ENCODE measurements around the gene CMAS. TPM values are rescaled to one million over a fixed set of nuclear protein-coding genes. Genes with fewer than 3 reads are reported as not detected.

Gene CMAS
- total and polyA plus RNA-seq, 2 of the 8 experiments (the other 6 are each of a cell fraction or from before 2014, with no cell fraction given) = 13.2 to 59.8 TPM

DNA sequence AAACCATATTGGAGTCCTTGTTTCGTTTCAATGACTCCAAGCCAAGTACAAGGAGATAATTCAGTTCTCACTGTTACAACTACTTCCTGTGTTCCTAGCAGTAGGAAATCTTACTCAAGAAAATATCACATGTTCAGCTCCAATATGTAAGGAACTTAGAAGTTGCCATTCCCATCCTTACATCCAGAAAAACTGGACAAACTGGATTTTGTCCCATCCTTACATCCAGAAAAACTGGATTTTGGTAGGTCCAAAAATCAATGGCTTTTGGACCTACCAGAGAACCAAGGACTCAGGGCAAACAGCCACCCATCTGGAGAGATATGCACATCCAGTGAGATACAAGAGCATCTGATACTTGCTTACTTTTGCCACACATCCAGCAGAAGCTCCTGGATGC, 23.8 kb downstream of the CMAS start:
- FAIRE-seq (no peak), DNase-seq (ENCODE audit: low read depth in 1 of 2, low spot score in 2 of 2) (no peak)
- POLR2A ChIA-PET (ENCODE audit: partially characterized antibody) = interaction anchor here (0.9 to 1.3 kb wide), 2 partner anchors 9 to 23 kb away, joined by 3 to 4 read pairs; no protein-coding TSS in a partner anchor
- Histone ChIP-seq H2BK15ac (ENCODE audit: low read length) (no peak overlapping the region), H2BK12ac (ENCODE audit: low read depth, low read length) (no peak overlapping the region), H4K8ac (ENCODE audit: extremely low read depth, insufficient read depth, low read length) (no peak overlapping the region), H2BK5ac (ENCODE audit: low read depth, low read length) (no peak overlapping the region), H3K23ac (ENCODE audit: insufficient read length) (no peak overlapping the region), H3K23me2 (ENCODE audit: low read depth, low read length) (no peaks in the 10 kb centered on the region), H3K18ac (ENCODE audit: extremely low read depth, low read length) (no peak overlapping the region), H3K4me1 (replicated peaks in 1 of 4; ENCODE audit: control insufficient read depth in 3 of 4, insufficient read depth in 4 of 4, low read length in 3 of 4) (no peaks in the 10 kb centered on the region), H2AFZ (ENCODE audit: low read length) (no peak overlapping the region), H3K14ac (ENCODE audit: insufficient read length) (no peak overlapping the region), H2AK5ac (ENCODE audit: low read depth, low read length) (no peak overlapping the region), H2BK120ac (replicated peaks; ENCODE audit: low read depth, low read length) (no peak overlapping the region), H3K4me3 (ENCODE audit: extremely low read depth in 1 of 4, insufficient read depth in 2 of 4, low read depth in 3 of 4, low read length in 4 of 4) (no peak overlapping the region), H3K79me1 (ENCODE audit: low read depth, low read length) (no peaks in the 10 kb centered on the region), H3K9ac (replicated peaks in 1 of 4; ENCODE audit: extremely low read depth in 1 of 4, low read depth in 3 of 4, low read length in 3 of 4) (no peak overlapping the region), H3K4ac (replicated peaks; ENCODE audit: insufficient read length, low read depth, low read length) (no peak overlapping the region), H3K9me3 (ENCODE audit: insufficient read depth in 2 of 2, low read depth in 1 of 2, low read length in 1 of 2) (0 out of 4 replicates have a peak, but pooled peaks cover 0 to 8% of the 10 kb centered on the region in 2 experiments), H4K20me1 (replicated peaks in 1 of 2; ENCODE audit: control insufficient read depth in 1 of 2, insufficient read depth in 2 of 2, low read length in 2 of 2) (no peaks in the 10 kb centered on the region), H3K27me3 (replicated peaks in 1 of 4; ENCODE audit: control insufficient read depth in 3 of 4, extremely low read depth in 1 of 4, insufficient read depth in 3 of 4, low read length in 3 of 4) (no peaks in the 10 kb centered on the region), H3K56ac (replicated peaks; ENCODE audit: insufficient read length, low read depth, low read length) (no peak overlapping the region), H4K5ac (ENCODE audit: insufficient read length, low read depth, low read length) (no peak overlapping the region), H3K27ac (ENCODE audit: low read depth, low read length) (no peak overlapping the region), H3K79me2 (ENCODE audit: control insufficient read depth in 1 of 2, insufficient read depth in 2 of 2, low read length in 2 of 2) (no peaks in the 10 kb centered on the region), H4K91ac (replicated peaks; ENCODE audit: insufficient read length, low read length) (no peak overlapping the region), H3K36me3 (ENCODE audit: control insufficient read depth in 2 of 4, insufficient read depth in 4 of 4, low read length in 3 of 4) (peaks cover 0 to 17% (median 8%) of the 10 kb centered on the region in 4 experiments; a peak in 4 of 8 replicates), H2BK20ac (ENCODE audit: low read length) (no peak overlapping the region), H3K4me2 (ENCODE audit: insufficient read depth in 1 of 2, low read depth in 2 of 2, low read length in 2 of 2) (no peak overlapping the region)
- WGBS, 2 experiments (ENCODE audit: extremely low coverage in 1 of 2, insufficient coverage in 1 of 2, insufficient read length in 1 of 2, insufficient replicate concordance in 2 of 2, low coverage in 1 of 2, low lambda C conversion rate in 2 of 2, missing lambda C conversion rate in 1 of 2) = 96% methylated on average over 1 of the region's 1 CpG; no CpG with 5 or more reads in 1 of the 2 experiments
- TF ChIP-seq, protein P1, sequence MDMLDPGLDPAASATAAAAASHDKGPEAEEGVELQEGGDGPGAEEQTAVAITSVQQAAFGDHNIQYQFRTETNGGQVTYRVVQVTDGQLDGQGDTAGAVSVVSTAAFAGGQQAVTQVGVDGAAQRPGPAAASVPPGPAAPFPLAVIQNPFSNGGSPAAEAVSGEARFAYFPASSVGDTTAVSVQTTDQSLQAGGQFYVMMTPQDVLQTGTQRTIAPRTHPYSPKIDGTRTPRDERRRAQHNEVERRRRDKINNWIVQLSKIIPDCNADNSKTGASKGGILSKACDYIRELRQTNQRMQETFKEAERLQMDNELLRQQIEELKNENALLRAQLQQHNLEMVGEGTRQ (IDR thresholded peaks at IDR 0.05; ENCODE audit: low read length) = no peak
- TF ChIP-seq TAF7 (optimal IDR thresholded peaks at IDR 0.05; ENCODE audit: borderline replicate concordance, low read depth, low read length) (no peak), CEBPB (IDR thresholded peaks at IDR 0.05; ENCODE audit: low read depth, low read length) (no peak), SIN3A (conservative IDR thresholded peaks at IDR 0.05 in 1 of 2, IDR thresholded peaks at IDR 0.05 in 1 of 2; ENCODE audit: low read depth in 1 of 2, low read length in 2 of 2) (no peak), HDAC6 (IDR thresholded peaks at IDR 0.05; ENCODE audit: low read depth, low read length) (no peak), CBX5 (IDR thresholded peaks at IDR 0.05; ENCODE audit: low read depth, low read length) (no peak), KDM5A (IDR thresholded peaks at IDR 0.05; ENCODE audit: low read length) (no peak), BRCA1 (IDR thresholded peaks at IDR 0.05; ENCODE audit: low read depth, low read length) (no peak), TBP (IDR thresholded peaks at IDR 0.05; ENCODE audit: low read depth, low read length) (no peak)
- CTCF ChIA-PET (ENCODE audit: partially characterized antibody) = interaction anchor here (0.7 to 1.0 kb wide), 2 partner anchors 9 to 14 kb away, joined by 3 read pairs; no protein-coding TSS in a partner anchor
